Measurements from ENCODE around the gene HLF. TPM values are rescaled to one million over a fixed set of nuclear protein-coding genes. Genes with fewer than 3 reads are reported as not detected.

HLF gene
- total RNA-seq, 4 donors from 2014 or later = 137 to 176 (median 154) TPM

DNA sequence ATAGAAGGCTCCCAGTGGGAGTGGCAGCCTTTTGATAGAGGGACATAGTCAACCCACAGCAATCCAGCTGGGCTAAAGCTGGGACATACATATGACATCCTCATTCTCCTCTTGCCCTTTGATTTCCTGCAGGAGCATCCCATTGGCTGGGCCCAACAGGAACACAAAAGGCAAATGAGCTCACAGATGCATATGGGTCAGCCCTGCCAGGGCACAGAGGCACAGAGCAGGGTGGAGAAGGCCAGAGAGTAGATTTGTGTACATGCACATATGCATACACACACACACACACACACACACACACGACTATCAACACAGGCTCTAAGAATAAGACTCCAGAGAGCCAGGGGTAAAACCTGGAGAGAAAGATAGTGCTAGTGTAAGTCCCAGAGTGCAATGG, 98.3 kb downstream of the HLF start:
- no peak for DNase-seq (ENCODE audit: extremely low spot score)
- TF ChIP-seq POLR2AphosphoS5 (IDR thresholded peaks at IDR 0.05) (no peak), POLR2A (IDR thresholded peaks at IDR 0.05; ENCODE audit: low read depth) (no peak), EP300 (IDR thresholded peaks at IDR 0.05) (no peak), CTCF (IDR thresholded peaks at IDR 0.05) (no peak)
- intact Hi-C loops (cut with DNase I) = no loop called here
- no peaks in the 10 kb centered on the region for H3K27me3 ChIP-seq
- no peaks in the 10 kb centered on the region for H3K36me3 ChIP-seq
- H3K27ac ChIP-seq (replicated peaks in 1 of 4) = no peak overlapping the region
- H3K9me3 ChIP-seq = peaks cover 0 to 10% (median 0%) of the 10 kb centered on the region in 4 donors
- no peak overlapping the region for H3K4me3 ChIP-seq
- no peaks in the 10 kb centered on the region for H3K4me1 ChIP-seq
- 89% methylated on average over 1 of the region's 1 CpG for WGBS

DNA sequence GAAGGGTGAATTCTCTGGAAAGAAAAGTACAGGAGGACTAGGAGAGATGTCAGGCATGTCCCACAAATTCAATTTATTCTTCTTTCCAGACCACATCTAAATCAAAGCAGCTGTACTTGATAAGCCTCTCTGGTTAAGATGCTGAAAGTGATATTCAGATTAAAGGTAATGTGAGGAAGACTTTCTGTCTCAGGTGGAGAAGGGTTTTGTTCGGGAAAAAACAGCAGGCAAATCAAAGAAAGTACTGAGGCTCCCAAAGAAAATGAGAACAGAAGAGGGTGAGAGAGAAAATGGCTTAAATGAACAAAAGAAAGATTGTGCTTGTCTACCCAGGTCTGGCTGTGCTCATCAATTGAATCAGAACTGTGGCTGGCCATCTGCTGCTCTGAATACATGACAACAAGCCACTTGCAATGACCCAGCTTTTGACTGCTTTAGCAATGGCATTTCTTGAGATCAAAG, 101.3 kb downstream of the HLF start:
- intact Hi-C loops (cut with DNase I) = no loop called here
- peaks cover 0 to 4% (median 0%) of the 10 kb centered on the region in 4 donors for H3K9me3 ChIP-seq
- no peak overlapping the region for H3K27ac ChIP-seq (replicated peaks in 1 of 4)
- no peaks in the 10 kb centered on the region for H3K27me3 ChIP-seq
- WGBS = 76% methylated on average over 1 of the region's 1 CpG
- H3K36me3 ChIP-seq = no peaks in the 10 kb centered on the region
- no peak overlapping the region for H3K4me3 ChIP-seq
- H3K4me1 ChIP-seq = no peaks in the 10 kb centered on the region
- no peak for DNase-seq (ENCODE audit: extremely low spot score)
- TF ChIP-seq POLR2AphosphoS5 (IDR thresholded peaks at IDR 0.05) (no peak), POLR2A (IDR thresholded peaks at IDR 0.05; ENCODE audit: low read depth) (no peak), EP300 (IDR thresholded peaks at IDR 0.05) (no peak), CTCF (IDR thresholded peaks at IDR 0.05) (no peak)

GRCh38 chr17:55368706-55369105, 103.9 kb downstream of the HLF start:
- H3K27ac ChIP-seq (replicated peaks in 1 of 4) = no peak overlapping the region
- 81% methylated on average over 3 of the region's 3 CpGs for WGBS
- no peak for TF ChIP-seq CTCF (IDR thresholded peaks at IDR 0.05)
- H3K4me3 ChIP-seq = no peak overlapping the region
- intact Hi-C loops (cut with DNase I) = no loop called here
- no peak for DNase-seq (ENCODE audit: extremely low spot score)
- H3K4me1 ChIP-seq = no peaks in the 10 kb centered on the region
- H3K27me3 ChIP-seq = no peaks in the 10 kb centered on the region
- no peaks in the 10 kb centered on the region for H3K9me3 ChIP-seq
- H3K36me3 ChIP-seq = no peaks in the 10 kb centered on the region

Other genes starting within 250 kb of the HLF start
- gene MMD, start 156.9 kb downstream of the HLF start, total RNA-seq = 10 to 100 TPM; 28.5 to 43.9 (median 32.4) TPM
- not detected for gene SMIM36, start 246.5 kb downstream of the HLF start, total RNA-seq